Effector CD4-positive, alpha-beta T cell (primary cell): Measurements from ENCODE around the gene RELN.

Source experiments
- DNase-seq: peaks from one replicate; pipeline ENCODE4 v3.0.0-alpha.2; 2020

The RELN gene

DNA sequence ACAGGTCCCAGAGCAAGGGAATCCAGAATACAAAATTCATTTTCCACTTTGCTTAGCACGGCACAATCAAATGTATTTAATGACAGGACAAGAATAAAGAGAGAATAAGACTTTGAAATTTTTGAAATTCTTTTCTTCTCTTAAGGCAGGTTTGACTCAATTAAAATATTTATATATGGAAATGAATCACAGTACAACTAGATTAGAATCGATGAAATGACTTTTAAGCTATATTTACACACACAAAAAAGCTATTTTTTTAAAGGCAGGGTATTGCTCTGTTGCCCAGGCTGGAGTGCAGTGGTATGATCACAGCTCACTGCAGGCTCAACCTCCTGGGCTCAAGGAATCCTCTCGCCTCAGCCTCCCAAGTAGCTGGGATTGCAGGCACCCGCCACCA lies 278.0 kb downstream of the RELN start:
- DNase-seq, result no peak

DNA sequence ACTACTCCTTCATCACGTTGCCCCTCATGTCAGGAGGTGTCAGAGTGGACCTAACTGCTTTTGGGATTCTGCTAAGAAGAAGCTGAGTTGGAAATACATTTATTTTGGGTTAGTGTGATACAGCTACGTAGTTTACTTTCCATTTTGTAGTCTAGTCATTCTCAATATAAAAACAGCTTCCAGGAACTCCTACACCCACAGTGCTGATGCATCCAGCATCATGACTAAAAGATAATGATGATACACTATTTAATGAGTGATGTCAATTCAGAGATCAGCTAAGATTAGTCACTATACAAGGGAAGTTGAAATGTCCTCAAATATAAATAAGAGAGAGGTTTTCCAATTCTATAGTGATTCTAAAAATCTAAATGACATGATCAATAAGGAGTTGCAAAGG lies 279.2 kb downstream of the RELN start:
- DNase-seq, result no peak

DNA sequence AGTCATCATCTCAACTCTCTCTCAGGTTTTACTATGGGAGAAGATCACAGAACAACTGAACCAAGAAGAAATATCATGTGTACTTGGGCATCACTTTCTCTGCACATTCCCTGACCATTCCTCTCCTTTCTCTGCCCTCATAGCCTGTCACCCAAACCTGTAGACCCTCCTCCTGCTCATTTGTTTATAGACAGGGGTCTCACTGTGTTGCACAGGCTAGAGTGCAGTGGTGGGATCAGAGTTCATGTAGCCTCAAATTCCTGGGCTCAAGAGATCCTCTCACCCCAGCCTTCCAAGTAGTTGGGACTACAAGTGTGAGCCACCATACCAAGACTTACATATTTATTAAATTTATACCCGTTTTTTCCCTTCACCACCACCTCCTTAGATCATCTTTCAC lies 282.7 kb downstream of the RELN start:
- no peak for DNase-seq

DNA sequence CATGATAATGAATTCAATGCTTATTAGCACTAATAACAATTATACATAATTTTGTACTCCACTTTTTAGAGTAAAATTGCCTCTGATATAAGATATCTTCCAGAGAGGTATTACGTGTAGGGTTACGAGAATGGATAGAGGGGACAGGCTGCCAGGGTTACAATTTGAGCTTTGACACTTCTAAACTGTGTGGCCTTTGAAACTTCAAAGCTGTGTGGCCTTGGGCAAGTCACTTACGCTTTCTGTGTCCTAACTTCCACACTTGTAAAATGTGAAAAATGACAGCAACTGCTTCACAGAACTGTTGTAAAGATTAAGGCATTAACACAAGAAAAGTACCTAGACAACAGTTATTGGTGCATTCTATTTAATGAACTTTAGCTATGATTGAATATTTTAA lies 283.9 kb downstream of the RELN start:
- no peak for DNase-seq

DNA sequence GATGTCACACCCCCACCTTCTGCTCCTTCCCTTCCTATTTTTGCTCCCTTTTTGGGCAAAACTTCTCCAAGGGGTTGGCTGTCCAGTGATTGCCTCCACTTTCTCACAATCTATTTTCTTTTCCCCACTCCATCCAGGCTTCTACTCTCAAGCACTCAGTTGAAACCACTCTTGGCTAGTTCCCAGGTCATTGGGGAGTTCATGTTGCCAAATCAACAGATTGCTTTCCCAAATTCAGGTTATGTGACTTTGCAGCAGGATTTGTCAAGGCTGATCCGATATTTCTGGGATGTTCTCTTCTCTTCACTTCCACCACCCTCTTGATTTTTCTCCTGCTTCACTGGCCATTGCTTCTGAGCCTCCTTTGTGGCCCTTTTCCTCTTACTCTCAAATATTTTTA lies 284.8 kb downstream of the RELN start:
- DNase-seq, result no peak

DNA sequence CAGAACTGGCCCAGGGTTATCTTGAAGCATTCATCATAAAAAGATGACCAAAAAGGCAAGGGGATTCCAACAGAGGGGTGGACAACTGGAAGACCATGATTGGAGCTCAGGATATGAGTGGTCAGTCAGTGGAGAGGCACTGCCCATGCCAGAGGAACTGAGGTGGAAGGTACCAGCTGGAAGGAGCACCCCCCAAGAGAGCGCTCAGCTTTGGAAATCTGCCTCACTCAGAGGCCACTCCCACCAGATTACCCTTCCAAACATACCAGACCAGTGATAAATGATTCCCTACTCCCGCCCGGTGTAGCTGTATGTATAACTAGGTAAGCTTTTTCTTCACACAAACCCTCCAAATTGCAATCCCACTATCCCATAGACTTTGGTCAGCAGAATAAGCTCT lies 286.5 kb downstream of the RELN start:
- no peak for DNase-seq

DNA sequence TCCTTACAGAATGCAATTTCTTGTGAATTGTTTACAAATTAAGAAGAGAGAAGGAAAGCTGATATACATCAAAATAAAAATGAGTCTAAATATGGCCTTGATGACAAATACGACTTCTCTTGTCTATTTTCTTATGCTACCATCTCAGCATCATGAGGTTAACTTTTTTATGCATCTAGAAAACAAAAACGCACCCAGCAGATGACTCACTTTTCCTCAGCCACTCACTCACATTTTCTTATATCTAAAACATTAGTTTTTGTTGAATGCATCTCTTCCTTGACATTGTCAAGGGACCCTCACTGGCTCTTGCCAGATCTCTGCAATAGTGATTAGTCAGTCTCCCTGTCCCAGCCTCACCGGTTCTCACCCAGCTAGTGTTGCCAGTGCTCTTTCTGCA lies 287.0 kb downstream of the RELN start:
- DNase-seq, result no peak

DNA sequence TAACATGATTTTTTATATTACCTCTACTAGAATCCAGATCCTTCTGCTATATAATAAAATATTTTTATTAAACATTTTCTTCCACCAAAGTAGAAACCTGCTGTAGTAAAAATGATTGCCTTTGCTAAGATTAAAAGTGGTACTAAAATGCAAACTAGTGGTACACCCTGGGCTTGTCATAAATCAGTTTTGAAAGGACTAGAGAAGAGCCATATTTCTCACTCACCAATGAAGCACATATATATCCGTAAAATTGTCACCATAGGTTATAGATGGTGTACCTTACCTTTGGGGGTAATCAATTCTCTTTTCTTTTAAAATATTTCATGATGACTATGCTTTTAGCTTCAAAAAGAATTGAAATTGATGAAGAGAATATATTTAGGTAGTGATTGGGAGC lies 290.4 kb downstream of the RELN start:
- DNase-seq, result no peak

DNA sequence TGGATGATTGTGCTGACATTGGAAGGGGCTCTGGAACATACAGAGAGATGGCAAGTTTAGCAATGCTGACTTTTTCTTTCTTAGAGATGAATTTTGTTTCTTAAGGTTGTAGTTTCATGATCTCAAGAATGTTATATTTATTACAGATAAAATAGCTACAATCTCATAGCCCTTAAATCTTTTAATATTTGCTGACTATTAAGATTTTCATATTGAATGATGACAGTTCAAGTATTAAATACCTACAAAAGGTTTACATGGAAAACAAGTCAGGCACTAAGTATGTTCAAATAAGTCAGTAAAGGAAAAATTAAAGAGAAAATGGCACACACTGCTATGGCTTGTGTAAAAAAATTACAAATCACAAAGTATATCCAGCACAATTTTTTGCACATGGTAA lies 291.4 kb downstream of the RELN start:
- no peak for DNase-seq

DNA sequence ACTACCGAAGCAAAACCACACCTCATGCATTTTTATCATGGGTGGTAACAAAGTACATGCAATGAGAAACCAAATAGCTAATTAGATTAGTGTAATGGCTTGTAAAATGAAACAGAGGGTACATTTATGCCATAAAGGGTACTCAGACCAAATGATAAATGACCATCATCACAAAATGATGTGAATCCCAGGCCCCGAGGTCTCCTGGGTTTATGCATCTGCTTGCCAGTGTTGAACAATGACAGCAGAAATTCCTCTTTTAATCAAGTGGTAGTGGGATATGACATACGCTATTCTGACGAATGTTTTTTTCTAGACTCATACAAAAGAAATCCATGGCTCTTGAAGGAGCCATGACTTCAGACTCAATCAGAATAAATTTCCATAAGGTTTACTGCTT lies 293.9 kb downstream of the RELN start:
- no peak for DNase-seq

DNA sequence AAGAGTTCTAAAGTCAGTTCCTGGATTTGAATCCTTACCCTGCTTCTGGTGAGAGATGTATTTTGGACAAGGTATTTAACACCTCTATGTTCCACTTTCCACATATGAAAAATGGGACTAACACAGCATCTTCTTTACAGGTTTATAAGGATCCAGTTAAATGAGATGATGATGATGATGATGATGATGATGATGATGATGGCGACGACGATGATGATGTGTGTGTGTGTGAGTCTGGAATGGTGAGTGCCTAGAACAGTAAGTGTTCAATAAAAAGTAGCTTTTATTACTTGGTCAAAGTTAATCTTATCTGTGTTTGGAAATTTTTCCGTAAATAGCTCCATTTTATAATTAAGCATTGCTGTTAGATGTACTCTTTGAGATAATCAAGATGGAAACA lies 295.2 kb downstream of the RELN start:
- no peak for DNase-seq

DNA sequence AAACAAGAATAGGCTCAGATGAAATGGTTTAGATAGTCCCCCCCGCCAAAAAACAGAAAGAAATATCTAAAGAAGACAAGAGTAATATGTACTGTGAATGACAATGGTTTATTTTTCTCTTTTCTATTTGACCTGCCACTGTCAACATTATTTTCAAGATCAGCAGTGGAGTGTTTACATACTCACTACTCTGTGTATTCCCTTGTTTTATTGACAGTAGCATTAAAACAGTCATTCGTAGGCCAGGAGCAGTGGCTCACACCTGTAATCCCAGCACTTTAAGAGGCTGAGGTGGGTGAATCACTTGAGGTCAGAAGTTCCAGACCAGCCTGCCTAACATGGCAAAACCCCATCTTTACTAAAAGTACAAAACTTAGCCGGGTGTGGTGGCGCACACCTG lies 298.2 kb downstream of the RELN start:
- no peak for DNase-seq

DNA sequence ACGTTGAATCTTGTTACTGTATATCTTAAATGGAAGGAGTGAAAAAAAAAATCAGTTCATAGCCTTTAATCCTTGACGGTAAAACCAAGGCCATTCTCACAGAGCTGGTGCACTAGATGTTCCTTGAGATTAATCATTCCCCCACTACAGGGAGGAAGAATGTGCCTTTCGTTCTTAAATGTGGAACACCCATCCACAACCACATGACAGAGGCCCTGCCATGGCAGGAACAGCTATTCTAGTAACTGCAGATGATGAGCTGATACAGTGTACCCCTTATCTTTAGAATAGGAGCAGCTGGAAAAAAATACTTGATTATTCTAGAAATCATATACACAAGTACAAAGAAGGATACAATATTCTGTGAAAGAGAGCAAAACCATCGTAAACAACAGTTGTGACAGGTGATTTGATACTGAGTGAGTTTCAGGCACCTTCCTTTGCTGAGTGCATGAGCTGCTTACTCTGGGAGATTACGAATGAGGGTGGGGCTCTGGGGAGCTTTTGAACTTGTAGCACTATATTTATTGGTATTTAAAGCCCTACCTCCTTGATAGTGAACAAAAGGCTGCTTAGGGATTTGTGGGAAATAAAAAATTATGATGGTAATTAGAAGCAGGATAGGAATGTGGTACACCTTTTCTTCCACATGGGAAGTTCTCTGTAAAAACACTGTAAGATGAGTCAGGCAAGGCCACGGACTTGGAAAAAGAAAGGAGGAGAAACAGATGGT lies 299.1 kb downstream of the RELN start:
- no peak for DNase-seq

DNA sequence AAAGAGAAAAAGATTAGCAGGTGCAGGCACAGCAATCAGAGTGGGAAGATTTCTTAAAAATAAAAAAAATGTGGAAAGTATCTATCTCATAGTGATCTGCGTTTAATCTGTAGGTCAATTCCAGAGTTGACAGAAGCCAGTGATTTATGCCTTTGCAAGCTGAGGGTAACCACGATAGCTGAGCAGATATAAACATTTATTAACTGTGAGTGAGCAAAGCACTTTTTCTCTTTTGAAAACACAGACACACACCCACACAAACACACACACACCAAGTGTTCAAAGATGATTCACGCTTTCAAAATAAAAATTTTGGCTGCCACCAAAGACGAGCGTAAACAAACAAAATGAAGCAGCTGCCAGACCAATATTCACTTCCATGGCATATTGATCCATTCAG lies 300.2 kb downstream of the RELN start:
- DNase-seq, result no peak

DNA sequence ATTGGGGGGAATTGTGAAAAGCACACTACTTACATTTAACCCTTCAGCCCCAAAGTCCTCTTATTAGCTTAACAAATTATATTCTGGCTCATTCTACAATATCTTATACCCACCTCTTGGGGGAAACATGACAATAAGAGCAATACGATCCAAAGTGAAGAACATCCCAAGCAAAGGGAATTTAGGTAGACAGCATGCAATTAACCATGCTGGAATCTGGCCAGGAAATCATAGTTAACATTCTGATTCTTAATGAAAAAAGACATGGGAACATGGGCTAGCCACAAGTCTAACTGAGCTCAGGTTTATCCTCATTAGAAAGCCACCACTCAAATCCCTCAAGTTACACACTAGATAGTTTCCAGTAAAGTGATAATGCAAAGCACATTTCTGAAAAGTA lies 301.5 kb downstream of the RELN start:
- DNase-seq, result no peak

DNA sequence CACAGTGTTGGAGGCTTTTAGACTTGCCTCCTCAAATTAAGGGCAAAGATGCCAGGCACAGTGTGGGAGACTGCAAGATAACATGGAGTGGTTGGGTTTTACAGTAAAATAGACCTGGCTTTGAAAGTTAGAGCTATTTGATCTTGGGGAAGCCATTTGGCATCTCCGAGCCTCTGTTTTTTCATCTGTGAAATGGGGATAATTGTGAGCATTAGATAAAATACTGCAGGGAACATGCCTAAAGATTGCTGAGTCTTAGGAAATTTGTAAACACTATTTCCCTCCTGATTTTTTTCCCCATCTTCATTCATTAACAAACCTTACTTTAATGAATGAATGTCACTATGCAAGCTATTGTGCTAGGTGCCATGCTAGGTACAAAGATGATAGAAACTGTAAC lies 302.2 kb downstream of the RELN start:
- DNase-seq, result no peak

DNA sequence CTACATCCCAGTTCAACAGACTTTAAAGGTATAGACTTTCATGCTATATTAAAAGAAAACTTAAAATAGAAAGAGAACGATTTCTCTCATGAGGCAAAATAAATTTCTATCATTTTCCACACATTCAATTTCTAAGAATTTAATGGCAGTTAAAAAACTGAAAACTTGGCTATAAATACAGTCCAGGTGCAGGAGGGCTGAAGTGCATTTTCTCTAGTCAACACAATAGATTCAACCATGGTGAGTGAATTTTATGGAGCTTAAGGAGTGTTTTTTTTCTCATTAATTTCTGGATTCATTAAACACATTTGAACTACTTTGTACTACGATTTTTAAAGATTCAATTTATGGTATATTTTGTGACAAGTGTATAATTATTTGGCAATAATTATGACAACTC lies 302.7 kb downstream of the RELN start:
- DNase-seq, result no peak

DNA sequence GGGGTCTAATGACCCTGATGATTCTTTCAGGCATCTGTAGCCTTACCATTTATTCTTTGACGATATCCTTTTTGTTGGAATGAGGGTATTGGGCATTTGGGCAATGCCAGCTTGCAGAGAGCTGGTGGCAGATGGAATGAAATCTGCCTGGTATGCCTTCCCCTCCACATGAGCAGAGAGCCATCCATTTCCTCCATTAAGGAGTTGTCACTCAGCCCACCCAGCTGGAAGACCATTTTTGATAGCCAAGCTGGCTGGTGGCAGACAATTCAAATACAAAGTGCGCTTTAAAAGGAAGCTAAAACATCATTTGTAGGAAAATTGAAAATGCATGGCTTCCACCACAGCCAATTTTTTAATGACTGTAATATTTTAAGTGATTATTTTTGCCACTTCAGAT lies 303.4 kb downstream of the RELN start:
- no peak for DNase-seq

DNA sequence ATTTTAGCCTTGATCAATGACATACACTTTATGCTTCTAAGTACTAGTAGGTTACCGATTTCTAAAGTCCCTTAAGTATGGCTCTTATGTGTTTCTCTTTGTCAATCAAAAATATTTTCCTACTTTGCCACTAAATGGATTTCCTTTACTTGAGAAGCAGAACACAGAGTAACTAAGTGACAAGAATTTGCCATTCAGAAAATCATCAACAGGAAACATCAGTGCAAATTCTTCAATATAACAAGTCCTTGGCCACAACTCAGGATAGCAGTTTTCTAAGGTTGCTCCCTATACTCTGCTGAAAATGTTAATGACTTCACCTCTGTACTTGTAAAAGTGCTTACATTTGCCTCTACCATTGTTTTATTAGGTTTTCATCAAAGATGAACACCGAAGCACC lies 303.8 kb downstream of the RELN start:
- no peak for DNase-seq

DNA sequence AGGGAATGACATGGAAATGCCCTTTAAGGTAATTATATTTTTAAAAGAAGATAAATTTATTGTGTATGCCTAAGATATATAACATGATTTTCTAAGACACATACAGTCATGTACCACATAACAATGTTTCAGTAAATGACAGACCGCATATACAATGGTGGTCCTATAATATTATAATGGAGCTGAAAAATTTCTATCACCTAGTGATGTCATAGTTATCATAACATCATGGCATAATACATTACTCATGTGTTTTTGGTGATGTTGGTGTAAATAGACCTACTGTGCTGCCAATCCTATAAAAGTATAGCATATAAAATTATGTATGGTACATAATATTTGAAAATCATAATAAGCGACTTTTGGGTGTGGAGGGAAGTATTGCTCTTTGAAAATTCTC lies 306.1 kb downstream of the RELN start:
- DNase-seq, result no peak

DNA sequence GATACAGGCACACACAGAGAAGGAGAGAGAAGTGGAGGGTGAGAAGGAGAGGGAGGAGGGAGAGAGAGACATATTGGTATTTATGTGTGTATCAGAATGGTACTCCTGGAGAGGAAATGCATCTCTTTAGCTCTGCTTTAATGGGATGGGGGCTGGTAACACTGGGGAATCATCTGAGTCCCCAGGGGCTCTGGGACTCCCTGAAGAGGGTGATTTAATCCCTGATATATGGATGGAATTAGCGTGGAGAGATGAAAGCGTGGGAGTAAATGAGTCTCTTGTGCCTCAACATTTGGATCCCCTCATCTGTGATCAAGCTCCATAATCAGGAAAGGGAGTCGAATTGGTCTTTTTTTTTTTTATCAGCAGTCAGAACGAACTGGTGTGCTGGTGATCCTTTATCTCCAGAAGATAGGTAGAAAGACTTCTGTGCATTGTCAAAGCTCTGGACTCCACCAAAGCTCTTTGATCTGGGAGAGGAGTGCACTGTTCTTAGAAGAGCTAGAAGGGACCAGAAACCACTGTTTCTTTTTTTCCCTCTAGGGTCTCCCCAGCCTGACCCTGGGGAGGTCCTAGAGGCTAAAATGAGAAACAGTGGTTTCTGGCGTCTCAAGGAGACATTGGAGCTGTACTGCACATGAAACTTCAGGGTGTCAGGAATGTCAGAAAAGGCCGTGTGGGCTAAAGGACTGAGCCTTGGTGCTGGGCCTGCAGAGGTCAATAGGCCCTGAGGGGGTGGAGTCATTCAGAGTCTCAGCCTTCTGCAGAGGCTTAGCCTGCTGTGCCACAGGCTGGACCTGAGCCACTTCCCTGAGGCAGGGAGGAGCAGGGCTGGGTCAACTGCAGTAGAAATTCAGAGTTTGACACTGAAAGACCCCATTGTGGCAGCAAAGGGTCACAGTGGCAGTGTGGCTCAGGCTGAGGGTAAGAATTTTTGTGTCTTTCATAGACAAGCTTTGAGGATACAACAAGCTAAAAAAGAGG lies 309.0 kb downstream of the RELN start:
- no peak for DNase-seq

DNA sequence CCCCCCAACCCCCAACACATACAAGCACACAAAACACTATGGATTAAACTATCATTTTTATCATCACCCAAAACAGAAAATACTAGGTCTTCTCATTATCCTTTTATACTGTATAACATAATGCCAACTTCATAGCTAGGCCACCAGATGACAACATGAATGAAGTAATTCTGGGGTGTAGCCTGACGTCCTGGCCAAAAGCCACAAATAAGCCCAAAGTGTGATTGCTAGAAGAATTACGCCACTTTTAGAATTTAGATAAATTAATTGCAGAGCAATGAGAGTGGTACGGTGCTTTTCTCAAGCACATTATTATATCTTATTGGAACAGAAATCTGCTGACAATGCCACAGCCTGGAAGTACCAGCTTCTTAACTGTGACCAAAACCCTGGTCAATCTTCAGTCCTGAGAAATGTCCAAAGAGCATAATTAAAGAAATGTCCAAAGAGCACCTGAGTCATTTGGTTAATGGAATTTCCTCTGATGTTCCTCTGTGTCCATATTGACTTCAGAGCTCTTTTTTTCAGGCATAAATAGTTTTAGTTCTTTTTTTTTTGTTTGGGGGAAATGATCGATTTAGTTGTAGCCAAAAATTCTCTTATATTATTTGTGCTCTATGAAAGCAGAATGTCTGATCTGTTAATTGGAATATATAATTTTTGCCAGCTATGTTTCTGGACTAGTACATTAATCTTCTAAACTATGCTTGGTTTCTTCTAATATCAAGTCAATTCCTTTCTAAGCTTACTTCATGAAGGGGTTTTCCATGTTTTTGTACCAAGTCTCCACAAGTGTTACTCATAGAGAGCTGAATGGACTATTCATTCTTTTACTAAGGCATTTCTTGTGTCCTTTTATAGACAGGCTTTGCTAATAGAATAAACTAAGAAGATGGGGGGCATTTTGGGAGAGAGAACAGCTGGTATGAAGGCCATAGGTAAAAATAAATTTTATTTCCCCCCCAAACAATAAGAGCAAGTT lies 310.0 kb downstream of the RELN start:
- no peak for DNase-seq
